Brain microvascular endothelial cell (primary cell): Measurements from ENCODE around the gene DKC1.

Experiments
- DNase-seq: peaks from one replicate; pipeline ENCODE4 v3.0.0-alpha.2; 2020
- H3K27ac ChIP-seq: fragments of 250-450 bp; sonication (Bioruptor Pico); 2 replicates; pipeline ENCODE4 v1.5.1; 2020; ENCODE audit warnings: mild to moderate bottlenecking, moderate library complexity
- H3K27me3 ChIP-seq: fragments of 250-450 bp; sonication (Bioruptor Pico); replicated peaks from 2 replicates; pipeline ENCODE4 v1.5.1; 2020; ENCODE audit warnings: mild to moderate bottlenecking
- H3K36me3 ChIP-seq: fragments of 250-450 bp; sonication (Bioruptor Pico); replicated peaks from 2 replicates; pipeline ENCODE4 v1.5.1; 2020; ENCODE audit warnings: mild to moderate bottlenecking
- H3K4me3 ChIP-seq: 2 replicates; pipeline ENCODE4 v1.5.1; 2011; ENCODE audit warnings: low read depth, mild to moderate bottlenecking, control low read depth, low read length, moderate library complexity
- in situ Hi-C: cut with HindIII; loops from 2 replicates; pipeline ENCODE4 v1.10.0; 2017; ENCODE audit warnings: low sequenced_read_pairs, low pct_ligation_motif_present
- TF ChIP-seq, protein P1 (sequence below): IDR thresholded peaks from 2 replicates; pipeline ENCODE4 v1.5.1; 2011; ENCODE audit warnings: low read depth, mild to moderate bottlenecking, moderate library complexity, low read length, control low read depth, inconsistent platforms; ENCODE audit errors: missing control alignments

Gene DKC1

DNA sequence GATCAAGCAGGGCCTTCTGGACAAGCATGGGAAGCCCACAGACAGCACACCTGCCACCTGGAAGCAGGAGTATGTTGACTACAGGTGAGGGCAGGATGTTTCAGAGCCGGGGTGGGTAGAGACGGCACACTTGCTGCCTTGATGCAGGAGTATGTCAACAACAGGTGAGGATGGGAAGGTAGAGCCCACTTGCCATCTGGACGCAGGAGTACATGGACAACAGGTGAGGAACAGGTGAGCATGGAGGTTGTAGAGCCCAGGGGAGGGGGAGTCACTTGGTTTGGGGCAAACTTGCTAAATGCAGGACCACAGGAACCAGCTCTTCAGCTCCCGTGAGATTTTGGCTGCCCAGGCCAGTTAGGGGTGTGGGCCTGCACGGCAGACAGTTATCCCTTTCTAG is 12.0 kb downstream of the DKC1 start:
- no peak overlapping the region for H3K27ac ChIP-seq
- H3K36me3 ChIP-seq: peaks cover 33% of the 10 kb centered on the region
- no peak overlapping the region for H3K4me3 ChIP-seq
- in situ Hi-C loops: no loop called here
- H3K27me3 ChIP-seq: no peaks in the 10 kb centered on the region
- TF ChIP-seq, protein P1, sequence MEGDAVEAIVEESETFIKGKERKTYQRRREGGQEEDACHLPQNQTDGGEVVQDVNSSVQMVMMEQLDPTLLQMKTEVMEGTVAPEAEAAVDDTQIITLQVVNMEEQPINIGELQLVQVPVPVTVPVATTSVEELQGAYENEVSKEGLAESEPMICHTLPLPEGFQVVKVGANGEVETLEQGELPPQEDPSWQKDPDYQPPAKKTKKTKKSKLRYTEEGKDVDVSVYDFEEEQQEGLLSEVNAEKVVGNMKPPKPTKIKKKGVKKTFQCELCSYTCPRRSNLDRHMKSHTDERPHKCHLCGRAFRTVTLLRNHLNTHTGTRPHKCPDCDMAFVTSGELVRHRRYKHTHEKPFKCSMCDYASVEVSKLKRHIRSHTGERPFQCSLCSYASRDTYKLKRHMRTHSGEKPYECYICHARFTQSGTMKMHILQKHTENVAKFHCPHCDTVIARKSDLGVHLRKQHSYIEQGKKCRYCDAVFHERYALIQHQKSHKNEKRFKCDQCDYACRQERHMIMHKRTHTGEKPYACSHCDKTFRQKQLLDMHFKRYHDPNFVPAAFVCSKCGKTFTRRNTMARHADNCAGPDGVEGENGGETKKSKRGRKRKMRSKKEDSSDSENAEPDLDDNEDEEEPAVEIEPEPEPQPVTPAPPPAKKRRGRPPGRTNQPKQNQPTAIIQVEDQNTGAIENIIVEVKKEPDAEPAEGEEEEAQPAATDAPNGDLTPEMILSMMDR: no peak
- DNase-seq: no peak

DNA sequence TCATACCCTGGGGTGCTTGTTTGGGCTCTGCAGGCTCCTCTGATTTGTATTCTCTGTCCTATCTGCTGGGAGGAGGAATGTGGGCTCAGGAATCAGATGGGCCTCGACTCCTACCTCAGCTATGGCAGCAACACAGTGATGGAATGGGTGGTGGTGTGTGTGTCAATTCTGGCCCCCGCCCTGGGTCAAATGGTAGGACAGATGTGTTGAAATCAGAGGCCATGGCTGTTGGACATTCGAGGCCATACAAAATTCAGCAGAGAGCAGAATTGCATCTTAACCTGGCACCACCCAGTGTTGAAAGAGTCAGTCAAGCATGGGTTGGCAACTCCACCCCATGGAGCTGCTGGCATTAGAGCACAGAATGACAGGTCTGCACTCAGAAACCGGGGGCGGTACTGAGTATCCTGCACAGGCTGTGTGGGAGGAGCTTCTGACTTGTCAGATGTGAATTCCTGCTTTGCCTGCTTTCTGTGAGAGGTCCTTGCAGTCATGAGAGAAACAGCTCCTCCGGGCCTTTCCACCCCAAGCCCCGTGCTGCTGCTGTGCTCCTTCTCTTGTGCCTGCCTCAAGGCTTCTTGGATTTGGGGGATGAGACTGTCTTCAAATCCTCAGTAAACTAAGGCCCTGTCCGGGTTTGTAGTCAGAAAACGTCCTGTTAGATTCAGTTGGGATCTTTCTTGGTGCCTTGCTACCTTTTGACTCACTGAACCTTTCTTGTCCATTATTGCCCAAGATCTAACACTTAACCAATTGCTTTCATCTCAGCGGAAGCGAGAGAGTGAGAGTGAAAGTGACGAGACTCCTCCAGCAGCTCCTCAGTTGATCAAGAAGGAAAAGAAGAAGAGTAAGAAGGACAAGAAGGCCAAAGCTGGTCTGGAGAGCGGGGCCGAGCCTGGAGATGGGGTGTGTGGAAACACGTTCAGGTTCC is 13.0 kb downstream of the DKC1 start:
- H3K36me3 ChIP-seq: peaks cover 27% of the 10 kb centered on the region
- no peaks in the 10 kb centered on the region for H3K27me3 ChIP-seq
- H3K27ac ChIP-seq: no peak overlapping the region
- DNase-seq: no peak
- in situ Hi-C loops: no loop called here
- no peak overlapping the region for H3K4me3 ChIP-seq
- TF ChIP-seq, protein P1: no peak

DNA sequence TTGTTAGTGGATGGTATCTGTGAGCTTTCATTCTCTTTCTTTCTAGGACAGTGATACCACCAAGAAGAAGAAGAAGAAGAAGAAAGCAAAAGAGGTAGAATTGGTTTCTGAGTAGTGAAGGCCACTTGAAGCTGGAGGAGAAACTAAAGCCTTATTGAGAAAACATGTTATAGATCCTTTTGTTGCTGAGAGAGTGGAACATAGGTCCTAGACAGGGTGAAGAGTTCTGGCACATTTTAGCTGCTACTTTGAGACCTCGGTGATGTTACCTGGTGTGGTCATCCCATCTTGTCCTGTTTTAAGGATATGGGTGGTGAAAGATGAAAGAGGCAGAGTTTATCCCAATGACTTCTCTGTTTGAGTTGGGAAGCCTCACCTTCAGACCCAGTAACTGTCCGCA is 14.1 kb downstream of the DKC1 start:
- DNase-seq: no peak
- TF ChIP-seq, protein P1: no peak
- Histone ChIP-seq H3K4me3 (no peak overlapping the region), H3K36me3 (peaks cover 23% of the 10 kb centered on the region), H3K27me3 (no peaks in the 10 kb centered on the region), H3K27ac (no peak overlapping the region)
- in situ Hi-C loops: no loop called here

DNA sequence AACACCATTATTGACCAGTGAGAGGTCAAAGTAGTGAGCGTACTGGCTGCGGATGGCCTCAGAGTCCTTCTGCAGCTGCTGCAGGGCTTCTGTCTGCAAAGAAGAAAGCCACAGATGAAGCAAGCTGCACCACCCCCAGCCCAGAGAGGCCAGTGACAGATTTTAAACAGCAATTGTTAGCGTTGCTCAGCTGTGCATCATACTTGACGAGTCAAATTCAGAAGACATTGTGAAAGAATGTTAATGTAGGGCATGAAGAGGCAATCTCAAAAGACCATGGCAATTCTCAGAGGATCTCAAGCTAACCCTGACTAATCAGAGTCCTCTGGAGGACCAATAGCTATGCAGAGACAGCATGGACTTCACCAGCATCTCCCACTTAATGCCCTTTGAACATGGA is 16.6 kb downstream of the DKC1 start:
- TF ChIP-seq, protein P1: no peak
- in situ Hi-C loops: no loop called here
- H3K4me3 ChIP-seq: no peak overlapping the region
- H3K36me3 ChIP-seq: peaks cover 15% of the 10 kb centered on the region
- no peak for DNase-seq
- H3K27me3 ChIP-seq: no peaks in the 10 kb centered on the region
- H3K27ac ChIP-seq: no peak overlapping the region

DNA sequence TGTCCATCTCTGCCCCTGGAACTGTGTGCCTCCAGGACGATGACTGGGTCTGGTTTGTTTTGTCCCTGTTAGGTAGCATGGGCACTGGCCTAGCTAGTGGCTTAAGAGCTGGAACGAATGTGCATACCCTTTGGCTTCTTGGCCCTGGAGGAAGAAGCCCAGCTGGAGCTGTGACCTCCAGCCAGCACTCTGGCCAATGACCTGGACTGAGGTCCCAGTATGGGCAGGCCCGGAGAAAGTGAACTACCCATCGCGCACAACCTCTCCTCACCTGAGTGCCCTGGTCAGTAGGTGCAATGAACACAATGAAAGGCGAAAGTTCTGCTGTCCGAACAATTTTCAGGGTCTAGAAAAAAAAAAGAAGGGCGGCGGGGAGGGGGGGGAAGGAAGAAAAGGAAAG is 18.3 kb downstream of the DKC1 start:
- peaks cover 1% of the 10 kb centered on the region for H3K36me3 ChIP-seq
- no peak overlapping the region for H3K4me3 ChIP-seq
- in situ Hi-C loops: no loop called here
- no peak overlapping the region for H3K27ac ChIP-seq
- TF ChIP-seq, protein P1: no peak
- no peak for DNase-seq
- no peaks in the 10 kb centered on the region for H3K27me3 ChIP-seq
